ENCODE data around the gene VKORC1L1. TPM values are rescaled to one million over a fixed set of nuclear protein-coding genes. Genes with fewer than 3 reads are reported as not detected.

The VKORC1L1 gene
- total RNA-seq, 1 experiment from 2014 or later, result 28.5 TPM

GRCh38 chr7:65872776-65873581, at the start of gene VKORC1L1 (continued):
- TF ChIP-seq ZNF425 (CRISPR knock-in tag; conservative IDR thresholded peaks at IDR 0.05), result no peak
- TF ChIP-seq PRRX2 (CRISPR knock-in tag; IDR thresholded peaks at IDR 0.05), result no peak
- no peak for TF ChIP-seq E2F5 (CRISPR knock-in tag; IDR thresholded peaks at IDR 0.05)
- TF ChIP-seq, protein P1, sequence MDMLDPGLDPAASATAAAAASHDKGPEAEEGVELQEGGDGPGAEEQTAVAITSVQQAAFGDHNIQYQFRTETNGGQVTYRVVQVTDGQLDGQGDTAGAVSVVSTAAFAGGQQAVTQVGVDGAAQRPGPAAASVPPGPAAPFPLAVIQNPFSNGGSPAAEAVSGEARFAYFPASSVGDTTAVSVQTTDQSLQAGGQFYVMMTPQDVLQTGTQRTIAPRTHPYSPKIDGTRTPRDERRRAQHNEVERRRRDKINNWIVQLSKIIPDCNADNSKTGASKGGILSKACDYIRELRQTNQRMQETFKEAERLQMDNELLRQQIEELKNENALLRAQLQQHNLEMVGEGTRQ (CRISPR knock-in tag; IDR thresholded peaks at IDR 0.05), result peak; percentile 13; the same call in 1 of the 2 replicates
- no peak for TF ChIP-seq HMGA2 (CRISPR knock-in tag; IDR thresholded peaks at IDR 0.05)
- TF ChIP-seq, protein P2, sequence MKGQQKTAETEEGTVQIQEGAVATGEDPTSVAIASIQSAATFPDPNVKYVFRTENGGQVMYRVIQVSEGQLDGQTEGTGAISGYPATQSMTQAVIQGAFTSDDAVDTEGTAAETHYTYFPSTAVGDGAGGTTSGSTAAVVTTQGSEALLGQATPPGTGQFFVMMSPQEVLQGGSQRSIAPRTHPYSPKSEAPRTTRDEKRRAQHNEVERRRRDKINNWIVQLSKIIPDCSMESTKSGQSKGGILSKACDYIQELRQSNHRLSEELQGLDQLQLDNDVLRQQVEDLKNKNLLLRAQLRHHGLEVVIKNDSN (CRISPR knock-in tag; IDR thresholded peaks at IDR 0.05), result no peak
- no peak for TF ChIP-seq IRF2 (CRISPR knock-in tag; IDR thresholded peaks at IDR 0.05; ENCODE audit: borderline replicate concordance, low read depth)
- no peak for TF ChIP-seq KAT7 (CRISPR knock-in tag; IDR thresholded peaks at IDR 0.05; ENCODE audit: borderline replicate concordance)
- TF ChIP-seq NR2C2 (CRISPR knock-in tag; IDR thresholded peaks at IDR 0.05), result no peak
- 0 out of 2 replicates have a peak, but pooled peaks have one; percentile 33 for TF ChIP-seq FOXP1 (CRISPR knock-in tag; IDR thresholded peaks at IDR 0.05; ENCODE audit: borderline replicate concordance)
- 0 out of 2 replicates have a peak, but pooled peaks have one; percentile 25 for TF ChIP-seq FOXK1 (CRISPR knock-in tag; IDR thresholded peaks at IDR 0.05)
- TF ChIP-seq NFYB (CRISPR knock-in tag; conservative IDR thresholded peaks at IDR 0.05; ENCODE audit: low read depth), result no peak
- no peak for TF ChIP-seq ZNF416 (CRISPR knock-in tag; IDR thresholded peaks at IDR 0.05)
- TF ChIP-seq TEAD4 (CRISPR knock-in tag; IDR thresholded peaks at IDR 0.05), result no peak

- Mint-ChIP-seq H3K27ac (no peak overlapping the region), H3K4me3 (no peak overlapping the region)
- CTCF ChIA-PET, result no interaction called here
Observed at GRCh38 chr7:65827366-65827765, 45.5 kb upstream of the VKORC1L1 start.

More at GRCh38 chr7:65827366-65827765, 45.5 kb upstream of the VKORC1L1 start:
- Mint-ChIP-seq H3K36me3 (no peaks in the 10 kb centered on the region), H3K27me3 (ENCODE audit: low read depth) (no peaks in the 10 kb centered on the region), H3K4me1 (no peaks in the 10 kb centered on the region), H3K9me3 (no peaks in the 10 kb centered on the region)
- POLR2A ChIA-PET, result no interaction called here
- no peak for ATAC-seq
- no peak for DNase-seq (ENCODE audit: low spot score)
- TF ChIP-seq HMGXB4 (CRISPR knock-in tag; IDR thresholded peaks at IDR 0.05), result no peak
- TF ChIP-seq ZNF396 (CRISPR knock-in tag; IDR thresholded peaks at IDR 0.05; ENCODE audit: borderline replicate concordance), result no peak
- no peak for TF ChIP-seq CTCF (IDR thresholded peaks at IDR 0.05)
- TF ChIP-seq HMGA2 (CRISPR knock-in tag; IDR thresholded peaks at IDR 0.05), result no peak
- no peak for TF ChIP-seq FOXK1 (CRISPR knock-in tag; IDR thresholded peaks at IDR 0.05)
- TF ChIP-seq ATF6 (CRISPR knock-in tag; IDR thresholded peaks at IDR 0.05), result no peak
- TF ChIP-seq ZNF219 (CRISPR knock-in tag; IDR thresholded peaks at IDR 0.05; ENCODE audit: borderline replicate concordance), result no peak
- TF ChIP-seq PRRX2 (CRISPR knock-in tag; IDR thresholded peaks at IDR 0.05), result no peak

Data from WTC11 (cell line).